ENCODE measurements around the gene FOXD4L1.
"Not testable (repeated sequence)": the region's sequence is repeated elsewhere in the genome, so short reads cannot be mapped to it uniquely, and the experiment has no call there.

GRCh38 chr2:113465770-113466169 is 32.7 kb upstream of the FOXD4L1 start:
- TF ChIP-seq, protein P1, sequence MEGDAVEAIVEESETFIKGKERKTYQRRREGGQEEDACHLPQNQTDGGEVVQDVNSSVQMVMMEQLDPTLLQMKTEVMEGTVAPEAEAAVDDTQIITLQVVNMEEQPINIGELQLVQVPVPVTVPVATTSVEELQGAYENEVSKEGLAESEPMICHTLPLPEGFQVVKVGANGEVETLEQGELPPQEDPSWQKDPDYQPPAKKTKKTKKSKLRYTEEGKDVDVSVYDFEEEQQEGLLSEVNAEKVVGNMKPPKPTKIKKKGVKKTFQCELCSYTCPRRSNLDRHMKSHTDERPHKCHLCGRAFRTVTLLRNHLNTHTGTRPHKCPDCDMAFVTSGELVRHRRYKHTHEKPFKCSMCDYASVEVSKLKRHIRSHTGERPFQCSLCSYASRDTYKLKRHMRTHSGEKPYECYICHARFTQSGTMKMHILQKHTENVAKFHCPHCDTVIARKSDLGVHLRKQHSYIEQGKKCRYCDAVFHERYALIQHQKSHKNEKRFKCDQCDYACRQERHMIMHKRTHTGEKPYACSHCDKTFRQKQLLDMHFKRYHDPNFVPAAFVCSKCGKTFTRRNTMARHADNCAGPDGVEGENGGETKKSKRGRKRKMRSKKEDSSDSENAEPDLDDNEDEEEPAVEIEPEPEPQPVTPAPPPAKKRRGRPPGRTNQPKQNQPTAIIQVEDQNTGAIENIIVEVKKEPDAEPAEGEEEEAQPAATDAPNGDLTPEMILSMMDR (conservative IDR thresholded peaks at IDR 0.05 in 1 of 2, IDR thresholded peaks at IDR 0.05 in 1 of 2; ENCODE audit: extremely low read depth in 1 of 2, insufficient read depth in 1 of 2, low read depth in 1 of 2, low read length in 2 of 2): not testable (repeated sequence)
- TF ChIP-seq EZH2 (IDR thresholded peaks at IDR 0.05; ENCODE audit: borderline replicate concordance, low read length): not testable (repeated sequence)
